ENCODE results near the gene CYP4F3. TPM values are rescaled to one million over a fixed set of nuclear protein-coding genes. Genes with fewer than 3 reads are reported as not detected.

Gene CYP4F3
- total and polyA plus RNA-seq, 2 of the 13 experiments (the other 11 are each of a cell fraction or from before 2014, with no cell fraction given), result 17.8 to 22.8 TPM

GRCh38 chr19:15673176-15673654 lies 32.5 kb downstream of the CYP4F3 start (continued):
- TF ChIP-seq, protein P1, sequence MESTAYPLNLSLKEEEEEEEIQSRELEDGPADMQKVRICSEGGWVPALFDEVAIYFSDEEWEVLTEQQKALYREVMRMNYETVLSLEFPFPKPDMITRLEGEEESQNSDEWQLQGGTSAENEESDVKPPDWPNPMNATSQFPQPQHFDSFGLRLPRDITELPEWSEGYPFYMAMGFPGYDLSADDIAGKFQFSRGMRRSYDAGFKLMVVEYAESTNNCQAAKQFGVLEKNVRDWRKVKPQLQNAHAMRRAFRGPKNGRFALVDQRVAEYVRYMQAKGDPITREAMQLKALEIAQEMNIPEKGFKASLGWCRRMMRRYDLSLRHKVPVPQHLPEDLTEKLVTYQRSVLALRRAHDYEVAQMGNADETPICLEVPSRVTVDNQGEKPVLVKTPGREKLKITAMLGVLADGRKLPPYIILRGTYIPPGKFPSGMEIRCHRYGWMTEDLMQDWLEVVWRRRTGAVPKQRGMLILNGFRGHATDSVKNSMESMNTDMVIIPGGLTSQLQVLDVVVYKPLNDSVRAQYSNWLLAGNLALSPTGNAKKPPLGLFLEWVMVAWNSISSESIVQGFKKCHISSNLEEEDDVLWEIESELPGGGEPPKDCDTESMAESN (CRISPR knock-in tag; conservative IDR thresholded peaks at IDR 0.05), result peak; percentile 77; the same call in 1 of the 2 replicates
- no peak for TF ChIP-seq PRDM10 (CRISPR knock-in tag; IDR thresholded peaks at IDR 0.05; ENCODE audit: low read depth)
- TF ChIP-seq, protein P2, sequence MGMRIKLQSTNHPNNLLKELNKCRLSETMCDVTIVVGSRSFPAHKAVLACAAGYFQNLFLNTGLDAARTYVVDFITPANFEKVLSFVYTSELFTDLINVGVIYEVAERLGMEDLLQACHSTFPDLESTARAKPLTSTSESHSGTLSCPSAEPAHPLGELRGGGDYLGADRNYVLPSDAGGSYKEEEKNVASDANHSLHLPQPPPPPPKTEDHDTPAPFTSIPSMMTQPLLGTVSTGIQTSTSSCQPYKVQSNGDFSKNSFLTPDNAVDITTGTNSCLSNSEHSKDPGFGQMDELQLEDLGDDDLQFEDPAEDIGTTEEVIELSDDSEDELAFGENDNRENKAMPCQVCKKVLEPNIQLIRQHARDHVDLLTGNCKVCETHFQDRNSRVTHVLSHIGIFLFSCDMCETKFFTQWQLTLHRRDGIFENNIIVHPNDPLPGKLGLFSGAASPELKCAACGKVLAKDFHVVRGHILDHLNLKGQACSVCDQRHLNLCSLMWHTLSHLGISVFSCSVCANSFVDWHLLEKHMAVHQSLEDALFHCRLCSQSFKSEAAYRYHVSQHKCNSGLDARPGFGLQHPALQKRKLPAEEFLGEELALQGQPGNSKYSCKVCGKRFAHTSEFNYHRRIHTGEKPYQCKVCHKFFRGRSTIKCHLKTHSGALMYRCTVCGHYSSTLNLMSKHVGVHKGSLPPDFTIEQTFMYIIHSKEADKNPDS (CRISPR knock-in tag; IDR thresholded peaks at IDR 0.05), result no peak
- TF ChIP-seq GABPB1 (CRISPR knock-in tag; IDR thresholded peaks at IDR 0.05), result peak; percentile 25; the same call in 1 of the 2 replicates
- TF ChIP-seq ZNF615 (CRISPR knock-in tag; IDR thresholded peaks at IDR 0.05; ENCODE audit: borderline replicate concordance), result no peak
- TF ChIP-seq PRMT3 (CRISPR knock-in tag; IDR thresholded peaks at IDR 0.05; ENCODE audit: borderline replicate concordance, low read depth), result no peak
- TF ChIP-seq ZNF382 (CRISPR knock-in tag; IDR thresholded peaks at IDR 0.05; ENCODE audit: borderline replicate concordance), result no peak
- no peak for TF ChIP-seq ATF3 (CRISPR knock-in tag; IDR thresholded peaks at IDR 0.05)
- peak; percentile 61; the same call in 1 of the 2 replicates for TF ChIP-seq KDM6A (CRISPR knock-in tag; IDR thresholded peaks at IDR 0.05; ENCODE audit: low read depth)
- TF ChIP-seq, protein P3, sequence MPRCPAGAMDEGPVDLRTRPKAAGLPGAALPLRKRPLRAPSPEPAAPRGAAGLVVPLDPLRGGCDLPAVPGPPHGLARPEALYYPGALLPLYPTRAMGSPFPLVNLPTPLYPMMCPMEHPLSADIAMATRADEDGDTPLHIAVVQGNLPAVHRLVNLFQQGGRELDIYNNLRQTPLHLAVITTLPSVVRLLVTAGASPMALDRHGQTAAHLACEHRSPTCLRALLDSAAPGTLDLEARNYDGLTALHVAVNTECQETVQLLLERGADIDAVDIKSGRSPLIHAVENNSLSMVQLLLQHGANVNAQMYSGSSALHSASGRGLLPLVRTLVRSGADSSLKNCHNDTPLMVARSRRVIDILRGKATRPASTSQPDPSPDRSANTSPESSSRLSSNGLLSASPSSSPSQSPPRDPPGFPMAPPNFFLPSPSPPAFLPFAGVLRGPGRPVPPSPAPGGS (CRISPR knock-in tag; IDR thresholded peaks at IDR 0.05), result no peak; the same call in 1 of the 2 replicates
- no peak; the same call in none of the 2 replicates for TF ChIP-seq RXRA (CRISPR knock-in tag; IDR thresholded peaks at IDR 0.05)
- no peak for TF ChIP-seq SRSF4 (IDR thresholded peaks at IDR 0.05; ENCODE audit: low read depth, low read length, poor library complexity, severe bottlenecking)
- TF ChIP-seq, protein P4, sequence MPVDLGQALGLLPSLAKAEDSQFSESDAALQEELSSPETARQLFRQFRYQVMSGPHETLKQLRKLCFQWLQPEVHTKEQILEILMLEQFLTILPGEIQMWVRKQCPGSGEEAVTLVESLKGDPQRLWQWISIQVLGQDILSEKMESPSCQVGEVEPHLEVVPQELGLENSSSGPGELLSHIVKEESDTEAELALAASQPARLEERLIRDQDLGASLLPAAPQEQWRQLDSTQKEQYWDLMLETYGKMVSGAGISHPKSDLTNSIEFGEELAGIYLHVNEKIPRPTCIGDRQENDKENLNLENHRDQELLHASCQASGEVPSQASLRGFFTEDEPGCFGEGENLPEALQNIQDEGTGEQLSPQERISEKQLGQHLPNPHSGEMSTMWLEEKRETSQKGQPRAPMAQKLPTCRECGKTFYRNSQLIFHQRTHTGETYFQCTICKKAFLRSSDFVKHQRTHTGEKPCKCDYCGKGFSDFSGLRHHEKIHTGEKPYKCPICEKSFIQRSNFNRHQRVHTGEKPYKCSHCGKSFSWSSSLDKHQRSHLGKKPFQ (CRISPR knock-in tag; IDR thresholded peaks at IDR 0.05; ENCODE audit: insufficient replicate concordance), result no peak
- no peak for TF ChIP-seq JUNB (CRISPR knock-in tag; IDR thresholded peaks at IDR 0.05; ENCODE audit: borderline replicate concordance)
- TF ChIP-seq ZNF562 (CRISPR knock-in tag; IDR thresholded peaks at IDR 0.05; ENCODE audit: borderline replicate concordance), result no peak
- TF ChIP-seq CBX1 (IDR thresholded peaks at IDR 0.05; ENCODE audit: low read depth), result no peak
- peak; percentile 33; the same call in 1 of the 2 replicates for TF ChIP-seq SMAD1 (CRISPR knock-in tag; IDR thresholded peaks at IDR 0.05; ENCODE audit: borderline replicate concordance, low read depth)
- no peak; the same call in 1 of the 2 replicates for TF ChIP-seq ZNF121 (CRISPR knock-in tag; IDR thresholded peaks at IDR 0.05)

All from HepG2 (cell line).